Cerebellar nuclear complex (tissue), 1 donor: ENCODE results near the gene SRSF10.
A peak's percentile ranks its signal among the peaks of the same experiment; 100 is the strongest.
"Not testable (repeated sequence)": the region's sequence is repeated elsewhere in the genome, so short reads cannot be mapped to it uniquely, and the experiment has no call there.

Experiments
- DNase-seq, 2 experiments: peaks; one replicate each; lab custom pipeline; 2025; lab: John Stamatoyannopoulos, UW

Gene SRSF10

DNA sequence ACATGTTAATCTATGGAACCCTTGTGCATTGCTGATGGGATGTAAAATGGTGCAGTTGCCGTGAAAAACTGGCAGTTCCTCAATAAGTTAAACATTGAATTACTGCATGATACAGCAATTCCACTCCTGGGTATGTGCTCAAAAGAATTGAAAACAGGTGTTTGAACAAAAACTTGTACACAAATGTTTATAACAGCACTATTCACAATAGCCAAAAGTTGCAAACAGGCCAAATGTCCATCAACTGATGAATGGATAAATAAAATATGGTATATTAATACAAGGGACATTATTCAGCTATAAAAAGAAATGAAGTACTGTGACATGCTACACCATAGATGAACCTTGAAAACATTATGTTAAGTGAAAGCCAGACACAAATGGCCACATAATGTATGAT, 17.7 kb upstream of the SRSF10 start:
- DNase-seq = no peak

DNA sequence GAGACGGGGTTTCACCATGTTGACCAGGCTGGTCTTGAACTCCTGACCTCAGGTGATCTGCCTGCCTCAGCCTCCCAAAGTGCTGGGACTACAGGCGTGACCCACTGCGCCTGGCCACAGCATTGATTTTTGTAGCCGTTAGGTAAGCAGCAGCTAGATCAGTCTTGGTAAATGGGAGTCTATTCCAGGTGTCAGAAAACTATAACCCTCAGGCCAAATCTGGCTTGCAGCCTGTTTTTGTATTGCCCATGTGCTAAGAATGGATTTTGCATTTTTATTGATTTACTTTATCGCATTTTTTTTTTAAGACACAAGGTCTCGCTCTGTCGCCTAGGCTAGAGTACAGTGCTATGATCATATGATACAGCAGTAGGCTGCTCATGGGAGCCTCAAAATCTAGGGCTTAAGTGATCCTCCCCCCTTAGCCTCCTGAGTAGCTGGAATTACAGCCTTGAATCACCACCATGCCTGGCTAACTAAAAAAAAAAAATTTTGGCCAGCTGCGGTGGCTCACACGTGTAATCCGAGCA, 16.6 kb upstream of the SRSF10 start:
- DNase-seq = no peak

DNA sequence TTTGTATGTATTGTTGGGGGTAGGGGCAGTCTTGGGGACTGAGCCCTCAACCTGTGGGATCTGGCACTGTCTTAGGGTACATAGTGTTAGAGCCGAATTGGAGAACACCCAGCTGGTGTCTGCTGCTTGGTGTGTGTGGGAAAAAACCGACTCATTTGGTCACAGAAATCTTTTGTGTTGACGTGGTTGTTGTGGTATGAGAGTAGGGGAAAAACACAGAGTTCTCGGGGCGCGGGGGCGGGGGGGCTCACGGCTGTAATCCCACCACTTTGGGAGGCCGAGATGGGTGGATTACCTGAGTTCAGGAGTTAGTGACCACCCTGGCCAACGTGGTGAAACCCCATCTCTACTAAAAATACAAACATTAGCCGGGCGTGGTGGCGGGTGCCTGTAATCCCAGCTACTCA, 15.3 kb upstream of the SRSF10 start:
- no peak for DNase-seq

DNA sequence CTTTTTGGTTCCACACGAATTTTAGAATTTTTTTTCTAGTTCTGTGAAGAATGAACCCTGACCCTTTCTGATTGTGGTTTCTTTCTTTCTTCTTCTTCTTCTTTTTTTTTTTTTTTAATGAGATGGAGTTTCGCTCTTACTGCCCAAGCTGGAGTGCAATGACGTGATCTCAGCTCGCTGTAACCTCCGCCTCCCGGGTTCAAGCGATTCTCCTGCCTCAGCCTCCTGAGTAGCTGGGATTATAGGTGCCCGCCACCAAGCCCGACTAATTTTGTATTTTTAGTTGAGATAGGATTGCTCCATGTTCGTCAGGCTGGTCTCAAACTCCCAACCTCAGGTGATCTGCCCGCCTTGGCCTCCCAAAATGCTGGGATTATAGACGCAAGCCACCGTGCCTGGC, 11.9 kb upstream of the SRSF10 start:
- DNase-seq = not testable (repeated sequence)

DNA sequence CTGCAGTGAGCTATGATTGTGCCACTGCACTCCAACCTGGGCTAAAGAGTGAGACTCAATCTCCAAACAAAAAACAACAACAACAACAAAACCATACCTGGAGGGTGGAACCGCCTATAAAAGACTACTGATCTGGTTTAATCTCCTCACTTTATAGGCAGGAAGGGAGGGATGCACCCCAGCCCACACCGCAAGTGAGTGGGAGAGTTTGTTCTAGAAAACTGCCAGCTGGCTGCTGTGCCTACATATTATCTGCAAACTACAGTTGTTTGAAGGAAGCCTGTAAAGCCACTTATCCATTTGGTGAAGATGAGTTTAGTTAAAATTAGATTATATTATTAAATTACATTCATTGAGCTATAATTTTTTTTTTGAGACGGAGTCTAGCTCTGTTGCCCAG, 9.1 kb upstream of the SRSF10 start:
- DNase-seq = no peak

DNA sequence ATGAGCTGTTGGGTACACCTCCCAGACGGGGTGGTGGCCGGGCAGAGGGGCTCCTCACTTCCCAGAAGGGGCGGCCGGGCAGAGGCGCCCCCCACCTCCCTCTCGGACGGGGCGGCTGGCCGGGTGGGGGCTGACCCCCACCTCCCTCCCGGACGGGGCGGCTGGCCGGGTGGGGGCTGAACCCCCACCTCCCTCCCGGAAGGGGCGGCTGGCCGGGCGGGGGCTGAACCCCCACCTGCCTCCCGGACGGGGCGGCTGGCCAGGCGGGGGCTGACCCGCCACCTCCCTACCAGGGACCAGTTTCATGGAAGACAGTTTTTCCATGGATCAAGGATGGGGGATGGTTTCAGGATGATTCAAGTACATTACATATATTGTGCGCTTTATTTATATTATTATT, 6.9 kb upstream of the SRSF10 start:
- DNase-seq = not testable (repeated sequence)

DNA sequence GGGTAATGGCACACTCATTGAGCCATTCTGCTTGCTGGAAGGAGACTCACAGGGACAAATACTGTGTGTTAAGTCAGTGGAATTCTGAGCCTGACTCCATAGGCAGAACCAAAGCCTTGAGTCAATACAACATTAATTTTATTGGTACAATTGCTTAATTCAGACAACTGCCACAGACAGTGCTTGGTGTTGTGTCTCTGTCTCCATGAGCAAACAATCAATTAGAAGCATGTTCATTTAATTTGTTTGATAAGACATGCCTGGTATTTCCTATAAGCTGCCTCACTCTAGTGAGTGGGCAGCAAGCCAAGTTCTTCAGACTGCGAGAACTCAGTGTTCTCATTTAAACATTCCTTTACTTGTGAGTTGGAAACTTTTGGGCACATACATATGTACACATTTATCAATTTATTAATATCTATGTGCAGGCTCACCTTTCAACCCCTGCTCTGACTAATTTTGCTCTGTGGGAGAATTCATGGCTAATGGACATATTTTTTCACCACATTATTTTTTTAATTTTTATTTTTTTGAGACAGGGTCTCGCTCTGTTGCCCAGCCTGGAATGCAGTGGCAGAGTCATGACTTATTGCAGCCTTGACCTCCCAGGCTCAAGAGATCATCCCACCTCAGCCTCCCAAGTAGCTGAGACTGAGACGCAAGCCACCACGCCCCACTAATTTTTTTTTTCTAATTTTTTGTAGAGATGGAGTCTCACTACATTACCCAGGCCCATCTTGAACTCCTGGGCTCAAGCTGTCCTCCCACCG, 4.5 kb upstream of the SRSF10 start:
- DNase-seq = no peak

DNA sequence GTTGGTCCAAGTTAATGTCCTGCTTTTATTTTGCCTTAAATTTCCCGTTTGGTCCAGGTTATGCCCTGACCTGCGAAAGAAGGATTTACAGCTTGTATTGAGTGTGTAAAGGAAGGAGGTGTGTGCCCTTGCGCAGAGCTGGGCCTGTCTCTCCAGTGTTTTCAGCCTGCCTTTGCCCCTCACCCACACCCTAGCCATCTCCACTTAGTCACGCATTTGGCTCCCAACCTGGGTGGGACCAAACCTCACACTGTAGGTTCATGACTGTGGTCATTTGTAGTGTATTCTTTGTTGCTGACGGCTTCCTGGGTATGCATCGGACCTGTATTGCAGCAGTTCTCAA, 572 bp upstream of the SRSF10 start:
- no peak for DNase-seq

DNA sequence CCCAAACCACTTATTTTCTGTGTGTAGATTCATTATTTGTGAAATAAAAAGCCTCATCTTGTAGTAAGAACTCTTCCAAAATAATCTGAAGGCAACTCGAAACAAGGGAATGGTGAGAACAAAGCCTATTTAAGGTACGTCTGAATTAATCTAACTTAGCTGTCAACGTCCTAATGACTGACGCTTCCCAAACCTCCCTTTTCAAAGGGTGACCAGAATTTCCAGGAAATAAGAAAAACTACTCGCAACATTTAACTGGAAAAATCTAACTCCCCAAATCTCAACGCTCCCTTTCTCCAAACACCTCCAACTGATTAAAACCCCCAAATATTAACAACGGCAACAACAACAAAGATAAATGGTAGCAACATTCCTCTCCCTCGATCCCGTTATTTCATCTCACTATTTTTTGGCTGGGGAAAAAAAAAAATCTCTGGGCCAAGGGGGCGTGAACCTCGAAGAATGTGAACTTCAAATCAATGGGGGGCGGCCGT, 693 bp downstream of the SRSF10 start:
- no peak for DNase-seq

DNA sequence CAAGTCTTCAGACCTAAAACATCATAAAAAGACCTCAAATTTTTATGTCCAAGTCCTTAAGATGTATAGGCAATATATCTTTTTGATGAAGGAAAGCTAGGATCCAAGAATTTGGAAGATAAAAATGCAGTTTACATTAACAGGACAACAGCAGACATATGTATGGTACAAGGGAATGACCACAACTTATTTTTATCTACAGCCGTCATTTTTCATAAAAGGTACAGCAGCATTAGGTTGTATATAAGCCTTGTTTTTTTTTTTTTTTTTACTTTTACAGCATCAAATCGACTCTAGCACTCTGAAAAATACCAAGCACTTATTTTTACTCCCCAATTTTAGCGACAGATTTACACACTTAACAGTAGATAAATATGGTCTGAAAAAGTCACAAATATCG, 1.3 kb downstream of the SRSF10 start:
- DNase-seq = no peak

DNA sequence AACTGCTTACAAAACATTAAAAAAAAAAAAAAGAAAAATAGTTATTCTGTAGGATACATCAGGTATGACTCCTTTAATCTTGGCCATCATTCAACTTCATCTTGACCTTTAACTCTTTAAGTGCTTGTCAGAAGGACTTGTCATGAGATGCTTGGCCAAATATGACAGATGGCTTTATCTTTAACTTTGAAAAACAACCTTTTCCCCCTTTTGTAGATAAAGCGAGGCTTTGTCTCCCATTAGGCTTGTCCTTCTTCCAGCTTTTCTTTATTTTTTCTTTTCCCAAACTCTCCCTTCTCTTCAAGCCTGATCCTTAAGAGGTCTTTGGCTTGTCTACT, 2.3 kb downstream of the SRSF10 start:
- no peak for DNase-seq

DNA sequence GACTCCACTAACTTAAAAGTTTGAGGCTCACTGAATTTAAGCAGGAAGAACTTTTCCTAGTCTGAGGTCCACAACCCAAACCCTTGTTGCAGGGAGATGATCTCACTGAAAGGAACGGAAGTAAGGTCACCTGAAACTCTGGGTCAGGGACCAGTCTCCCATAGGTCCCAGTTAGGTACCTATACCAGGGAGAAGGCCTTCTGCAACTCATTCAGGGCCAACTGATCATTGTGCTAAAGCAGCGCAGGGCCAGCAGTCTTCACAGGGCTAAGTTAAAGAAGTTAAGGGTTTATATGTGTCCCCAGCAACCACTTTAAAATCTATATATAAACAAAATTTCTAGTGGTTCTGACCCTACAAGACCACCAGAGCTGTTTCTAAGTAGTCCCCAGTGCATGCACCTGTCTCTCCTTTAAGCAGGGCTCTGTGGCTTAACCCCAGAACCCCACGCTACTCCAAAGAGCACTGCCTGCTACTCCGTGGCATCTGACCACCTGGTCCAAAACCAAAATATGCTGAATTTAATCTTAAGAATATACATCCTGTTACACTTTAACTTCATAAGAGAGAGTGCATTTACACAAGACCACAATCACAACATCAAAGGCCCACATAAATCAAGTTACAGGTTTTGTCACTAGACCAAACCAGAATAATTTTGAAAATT, 2.8 kb downstream of the SRSF10 start:
- no peak for DNase-seq

DNA sequence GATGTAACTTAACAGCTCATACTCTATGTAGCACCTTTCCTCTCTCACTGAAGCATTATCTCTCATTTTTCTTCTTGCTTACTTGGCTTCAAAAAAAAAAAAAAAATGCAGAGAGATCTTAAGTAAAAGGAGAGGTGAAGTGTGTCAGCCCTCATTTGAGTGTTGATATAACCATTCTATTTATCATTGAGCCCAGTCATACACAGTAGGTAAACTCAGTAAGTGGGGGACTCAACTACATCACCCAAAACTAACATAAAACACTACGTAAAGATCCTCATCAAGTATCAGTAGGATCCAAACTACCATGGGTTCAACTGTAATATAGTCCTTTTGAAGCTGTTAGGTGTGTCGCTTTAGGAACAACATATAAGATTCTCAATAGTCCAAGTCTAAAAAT, 12.3 kb downstream of the SRSF10 start:
- DNase-seq = no peak

DNA sequence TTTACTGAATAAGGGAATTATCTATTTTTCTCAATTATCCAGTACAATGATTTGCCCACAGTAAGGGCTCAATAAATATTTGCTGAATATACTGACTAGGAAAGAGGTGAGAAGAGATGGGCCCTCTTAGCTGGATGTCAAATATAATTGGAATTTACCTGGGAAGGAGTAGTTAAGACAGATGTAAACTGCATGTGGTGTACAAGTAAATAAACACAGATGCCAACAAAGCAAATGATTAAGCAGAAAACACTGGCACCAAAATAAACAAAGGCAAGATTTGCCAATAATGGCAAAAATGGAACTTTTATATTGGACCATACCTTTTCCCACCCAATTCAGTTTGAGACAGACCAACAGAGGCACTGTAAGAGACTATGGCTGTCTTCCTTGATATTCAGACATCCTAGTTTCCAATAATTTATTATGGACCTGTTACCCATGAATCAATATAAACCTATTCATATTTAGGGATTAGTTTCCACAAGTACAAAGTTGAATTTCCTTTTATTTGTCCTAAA, 13.1 kb downstream of the SRSF10 start:
- no peak for DNase-seq

DNA sequence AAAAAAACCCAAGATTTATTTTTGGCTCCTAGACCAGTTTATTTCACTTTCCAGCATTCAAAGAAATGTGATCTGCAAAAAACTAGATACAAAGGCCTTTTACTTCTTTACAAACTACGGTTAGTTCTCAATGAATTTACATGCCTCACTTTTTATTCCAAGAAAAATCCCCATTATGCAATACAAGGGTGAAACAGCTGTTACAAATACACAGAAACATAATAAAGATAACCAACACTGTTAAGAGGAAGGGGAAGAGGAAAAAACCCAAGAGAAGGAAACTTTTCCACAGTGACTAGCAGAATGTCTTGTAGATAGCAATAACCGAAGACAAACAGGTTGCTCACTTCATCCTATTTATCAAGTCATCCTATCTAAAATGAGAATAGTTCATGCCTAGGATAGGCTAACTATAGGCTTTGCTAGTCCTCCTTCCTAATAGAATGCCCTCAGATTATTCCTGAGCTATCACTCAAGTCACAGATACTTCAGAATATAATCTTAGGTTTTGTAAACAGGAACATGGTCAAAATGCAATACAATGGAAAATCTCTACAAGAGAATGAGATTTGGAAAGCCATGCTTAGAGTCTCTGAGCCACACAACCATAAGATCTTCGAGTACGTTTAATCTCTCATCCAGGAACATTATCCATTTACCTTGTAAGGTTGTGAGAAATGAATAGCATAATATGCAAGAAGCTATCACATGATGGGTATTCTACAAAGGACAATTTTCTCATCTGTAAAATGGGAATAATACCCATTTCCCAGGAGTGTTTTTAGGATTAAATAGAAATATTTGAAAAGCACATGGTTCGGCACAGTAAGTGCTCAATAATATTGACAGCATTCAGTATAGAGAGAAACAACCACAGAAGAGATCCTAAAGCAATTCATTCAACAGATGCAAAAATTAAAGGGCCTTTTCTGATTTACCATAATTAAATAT, 15.1 kb downstream of the SRSF10 start:
- DNase-seq = no peak

DNA sequence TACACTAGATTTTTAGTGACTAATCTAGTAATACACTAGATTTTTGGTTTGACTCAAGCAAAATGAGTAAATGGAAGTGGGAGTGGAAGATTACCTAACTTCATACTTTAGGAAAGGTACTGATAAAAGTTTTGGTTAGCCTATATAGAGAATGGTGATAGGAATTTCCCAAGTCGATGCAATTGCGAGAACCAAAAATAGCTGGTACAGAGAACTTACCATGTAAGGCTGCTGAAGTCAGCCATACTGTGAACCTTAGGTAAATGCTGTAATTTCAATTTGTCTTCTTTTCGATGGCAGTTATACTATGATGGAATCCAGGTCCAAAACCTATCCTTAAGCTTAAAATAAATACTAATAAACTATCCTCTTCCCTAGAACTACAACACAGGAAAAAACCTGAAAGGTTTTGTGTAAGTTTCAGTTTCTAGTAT, 15.9 kb downstream of the SRSF10 start:
- no peak for DNase-seq

DNA sequence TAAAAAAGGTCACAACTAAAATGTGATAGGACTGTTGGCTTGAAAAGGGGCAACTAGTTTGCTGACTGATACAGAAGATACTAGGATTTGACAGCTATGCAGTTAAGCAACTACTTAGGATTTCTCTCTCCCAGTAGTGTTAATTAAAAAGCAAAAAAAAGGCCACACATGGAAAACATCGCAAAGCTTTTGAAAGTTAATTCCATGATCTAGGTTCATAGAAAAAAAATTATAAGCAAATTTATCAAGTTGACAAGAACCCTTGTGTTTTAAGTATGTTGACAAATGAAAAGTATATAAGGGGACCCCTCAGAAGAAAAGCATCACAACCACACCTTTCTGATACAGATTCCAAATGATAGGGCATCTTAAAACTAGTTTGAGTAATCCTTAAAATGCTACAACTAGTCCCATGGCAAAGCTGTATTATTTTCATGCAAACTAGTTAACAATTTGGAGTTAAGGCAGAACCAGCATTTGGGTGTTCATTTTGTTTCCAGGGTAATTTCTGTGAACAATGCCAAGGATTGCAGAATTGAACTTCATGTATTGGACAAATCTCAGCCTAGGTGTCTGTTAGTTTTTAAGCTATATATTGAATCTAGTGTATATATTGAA, 16.4 kb downstream of the SRSF10 start:
- no peak for DNase-seq

DNA sequence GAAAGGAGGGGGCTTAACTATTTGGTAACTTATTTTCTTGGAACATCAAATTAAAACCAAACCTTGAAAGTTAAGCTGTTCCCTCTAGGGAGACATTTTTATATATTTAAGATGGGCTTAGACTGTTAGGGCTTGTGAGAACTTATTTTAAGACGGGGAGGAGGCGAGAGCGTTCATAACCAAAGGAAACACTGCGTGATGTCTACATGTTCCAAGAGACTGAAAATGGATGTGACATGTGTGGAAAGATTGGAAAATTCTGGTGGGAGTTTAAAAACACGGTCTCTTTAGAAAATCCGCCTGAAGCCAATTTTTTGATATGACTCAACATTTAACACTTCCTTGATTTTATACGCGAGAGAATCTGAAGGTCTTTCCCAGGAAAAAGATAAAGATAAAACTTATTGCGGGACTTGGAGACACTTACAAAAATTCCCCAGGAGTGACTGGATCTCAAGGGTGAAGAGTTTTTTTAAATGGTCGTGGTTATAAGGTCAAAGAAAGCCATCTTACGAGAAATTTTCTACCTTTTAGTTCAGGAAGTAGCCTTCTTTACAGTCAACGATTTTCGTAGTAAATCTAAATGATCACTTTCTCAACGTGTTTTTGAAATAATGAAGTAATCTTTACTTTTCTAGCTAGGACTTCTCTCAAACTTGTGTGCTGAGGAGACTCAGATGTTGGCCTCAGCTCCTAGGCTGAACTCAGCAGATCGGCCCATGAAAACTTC, 19.7 kb downstream of the SRSF10 start:
- no peak for DNase-seq

DNA sequence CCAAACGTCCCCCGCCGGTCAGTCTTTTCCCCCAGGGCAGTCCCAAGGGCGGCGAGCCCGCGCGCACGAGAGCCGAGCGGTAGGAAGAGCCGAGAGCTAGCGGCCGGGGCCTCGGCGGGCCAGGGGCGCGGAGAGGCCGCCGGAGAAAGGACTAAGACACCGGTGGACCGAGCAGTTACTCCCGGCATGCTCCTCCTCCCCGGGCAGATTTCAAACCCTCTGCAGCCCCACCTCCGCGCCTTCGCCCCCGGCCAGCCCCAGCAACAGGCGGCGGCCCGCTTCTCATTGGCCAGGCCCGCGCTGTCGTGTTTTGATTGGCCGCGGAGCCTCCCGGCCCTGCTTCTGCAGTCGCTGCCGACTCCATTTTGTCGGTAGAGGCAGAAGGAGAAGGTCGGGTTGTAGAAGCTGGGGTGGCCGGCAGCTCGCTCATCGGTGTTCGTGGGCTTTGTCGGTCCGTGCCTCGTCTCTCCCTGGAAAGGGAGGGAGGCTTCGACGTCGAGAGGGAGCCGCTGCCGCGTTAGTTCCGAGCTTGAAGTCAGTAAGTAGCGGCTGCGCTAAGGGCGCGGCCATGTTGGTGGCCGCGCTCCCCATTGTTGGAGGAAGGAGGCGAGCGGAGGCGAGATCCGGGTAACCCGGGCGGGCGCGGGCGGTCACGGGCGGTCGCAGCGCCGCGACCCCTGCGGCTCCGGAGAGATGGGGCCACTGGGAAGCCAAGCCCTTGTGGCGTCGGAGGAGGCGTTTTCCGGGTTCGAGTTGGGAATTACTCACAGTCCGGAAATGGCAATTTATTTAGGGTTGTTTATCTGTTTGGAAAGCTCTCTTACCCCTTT, 20.5 kb downstream of the SRSF10 start, which contains the start of gene PNRC2:
Gene PNRC2 (plus strand): TSS at position 368 of the 830 bp plus-strand sequence. CDS start 1,630 bp downstream, outside the sequence.
- DNase-seq = peak; percentile 79 to 84
